Measurements from ENCODE around the gene SNRK. TPM values are rescaled to one million over a fixed set of nuclear protein-coding genes. Genes with fewer than 3 reads are reported as not detected.

SNRK gene
- polyA plus RNA-seq, 1 experiment = 11.4 TPM

DNA sequence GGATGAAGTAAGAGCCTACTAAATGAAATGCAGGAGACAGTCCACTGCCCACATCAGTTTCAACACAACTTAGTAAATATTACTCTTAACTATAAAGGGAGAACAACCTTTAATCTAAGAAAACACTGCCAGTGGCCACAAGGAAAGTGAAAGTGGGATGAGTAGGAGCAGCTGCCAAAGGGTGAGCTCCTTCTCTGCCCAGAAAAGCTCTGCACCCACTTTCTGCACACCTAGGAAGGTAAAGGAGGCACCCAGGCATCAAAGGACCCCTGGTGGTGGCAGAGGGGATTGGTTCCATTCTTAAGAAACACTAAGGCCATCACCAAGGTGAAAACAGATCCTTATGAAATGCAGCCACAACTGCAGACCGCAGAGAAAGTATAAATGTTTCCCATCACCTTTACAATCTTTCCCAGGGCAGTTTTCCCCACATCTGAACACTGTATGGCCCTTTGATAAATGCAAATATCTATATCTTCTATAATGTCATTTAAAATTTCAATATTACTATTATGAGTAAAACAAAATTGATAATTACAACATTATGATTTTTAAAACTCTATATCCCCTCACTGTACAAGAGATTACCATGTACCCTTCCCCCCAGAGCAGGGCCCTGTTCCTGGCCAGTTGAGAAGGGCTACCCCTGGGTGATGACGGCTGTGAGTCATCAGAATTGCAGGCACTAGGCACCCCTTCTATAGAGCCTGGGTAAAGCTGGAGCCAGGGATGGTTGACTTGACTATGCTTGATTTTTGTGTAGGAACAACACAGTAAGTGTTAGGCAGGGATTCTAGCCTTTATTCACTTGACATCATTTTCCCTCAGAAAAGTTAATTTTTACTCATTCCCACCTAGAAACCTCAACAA is 92.0 kb downstream of the SNRK start:
- ChIA-PET POLR2A (interaction anchor here (1.1 kb wide), 1 partner anchor 11 kb away, joined by 4 read pairs; no protein-coding TSS in a partner anchor), CTCF (interaction anchor here (0.8 kb wide), 1 partner anchor 155 kb away, joined by 3 read pairs; no protein-coding TSS in a partner anchor)
- no peaks in the 10 kb centered on the region for H3K9me3 ChIP-seq (ENCODE audit: control insufficient read depth, insufficient read depth, low read length)
- TF ChIP-seq CTCF (IDR thresholded peaks at IDR 0.05; ENCODE audit: low read depth, low read length) = peak; percentile 69
- no peak overlapping the region for H3K27ac ChIP-seq (ENCODE audit: low read depth, low read length)
- no peak overlapping the region for H3K4me3 ChIP-seq (ENCODE audit: low read depth, low read length)
- no peak for DNase-seq (ENCODE audit: low read depth, low spot score)
- H3K27me3 ChIP-seq (ENCODE audit: control insufficient read depth, insufficient read depth, low read length) = no peaks in the 10 kb centered on the region

DNA sequence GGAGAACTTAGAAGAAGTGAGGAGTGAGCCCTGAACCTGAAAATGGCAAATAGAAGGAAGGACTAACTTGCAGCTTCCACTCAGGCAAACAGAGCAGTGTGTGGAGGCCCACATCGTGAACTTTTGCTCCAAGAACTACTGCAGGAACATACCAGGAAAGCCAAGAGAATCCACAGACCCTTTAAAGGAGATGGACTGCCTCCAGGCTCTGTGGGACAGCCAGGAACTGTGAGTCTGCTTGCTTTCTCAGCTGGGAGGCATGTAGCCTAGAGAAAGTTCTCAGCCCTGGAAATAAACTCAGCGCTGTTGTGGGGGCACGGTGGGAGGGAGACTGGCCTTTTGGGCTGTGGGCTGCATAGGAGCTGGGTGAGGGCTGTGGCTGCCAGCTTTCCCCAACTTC is 93.0 kb downstream of the SNRK start:
- Histone ChIP-seq H3K9me3 (ENCODE audit: control insufficient read depth, insufficient read depth, low read length) (no peaks in the 10 kb centered on the region), H3K27me3 (ENCODE audit: control insufficient read depth, insufficient read depth, low read length) (no peaks in the 10 kb centered on the region), H3K4me3 (ENCODE audit: low read depth, low read length) (no peak overlapping the region), H3K27ac (ENCODE audit: low read depth, low read length) (peak overlapping the region; percentile 47)
- peak; percentile 27 for DNase-seq (ENCODE audit: low read depth, low spot score)
- no peak for TF ChIP-seq CTCF (IDR thresholded peaks at IDR 0.05; ENCODE audit: low read depth, low read length)
- ChIA-PET POLR2A (interaction anchor here (1.1 kb wide), 1 partner anchor 10 kb away, joined by 4 read pairs; no protein-coding TSS in a partner anchor), CTCF (interaction anchor here (1.2 to 1.6 kb wide), 2 partner anchors 10 to 124 kb away, joined by 4 to 5 read pairs; no protein-coding TSS in a partner anchor)

GRCh38 chr3:43388175-43388574 is 101.8 kb downstream of the SNRK start:
- ChIA-PET POLR2A (interaction anchor here (1.6 kb wide), 1 partner anchor 9 kb away, joined by 4 read pairs; no protein-coding TSS in a partner anchor), CTCF (no interaction called here)
- DNase-seq (ENCODE audit: low read depth, low spot score) = no peak
- Histone ChIP-seq H3K4me3 (ENCODE audit: low read depth, low read length) (no peak overlapping the region), H3K27me3 (ENCODE audit: control insufficient read depth, insufficient read depth, low read length) (no peaks in the 10 kb centered on the region), H3K27ac (ENCODE audit: low read depth, low read length) (no peak overlapping the region), H3K9me3 (ENCODE audit: control insufficient read depth, insufficient read depth, low read length) (no peaks in the 10 kb centered on the region)
- TF ChIP-seq CTCF (IDR thresholded peaks at IDR 0.05; ENCODE audit: low read depth, low read length) = no peak

DNA sequence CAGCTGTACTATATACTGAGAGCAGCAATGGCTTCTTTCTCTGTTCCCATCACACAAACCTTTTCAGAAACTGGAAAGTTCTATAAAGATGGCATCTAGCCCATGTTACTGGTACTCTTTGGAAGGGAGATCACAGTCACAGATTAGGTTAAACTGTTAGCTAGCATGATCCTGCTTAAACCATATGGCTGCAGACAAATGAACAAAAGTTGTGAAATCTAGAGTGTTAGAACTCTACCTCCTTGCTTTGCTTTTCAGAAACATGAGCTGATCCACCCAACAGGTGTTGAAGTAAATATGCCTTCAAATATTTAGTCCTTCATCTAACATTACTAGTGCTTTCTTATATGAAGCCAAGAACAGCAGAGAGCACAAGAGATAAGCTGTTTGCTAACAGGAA is 102.6 kb downstream of the SNRK start:
- no peak overlapping the region for H3K4me3 ChIP-seq (ENCODE audit: low read depth, low read length)
- ChIA-PET CTCF (interaction anchor here (0.7 to 1.1 kb wide), 2 partner anchors 9 to 17 kb away, joined by 4 to 5 read pairs; no protein-coding TSS in a partner anchor), POLR2A (interaction anchor here (1.6 kb wide), 1 partner anchor 10 kb away, joined by 4 read pairs; no protein-coding TSS in a partner anchor)
- H3K27me3 ChIP-seq (ENCODE audit: control insufficient read depth, insufficient read depth, low read length) = no peaks in the 10 kb centered on the region
- DNase-seq (ENCODE audit: low read depth, low spot score) = no peak
- TF ChIP-seq CTCF (IDR thresholded peaks at IDR 0.05; ENCODE audit: low read depth, low read length) = no peak
- H3K9me3 ChIP-seq (ENCODE audit: control insufficient read depth, insufficient read depth, low read length) = no peaks in the 10 kb centered on the region
- H3K27ac ChIP-seq (ENCODE audit: low read depth, low read length) = no peak overlapping the region
